NCI-H82 treated with DMSO at 0.1 percent for 48 hours (cell line): ENCODE data around the gene WFIKKN2.
"Not testable (repeated sequence)": the region's sequence is repeated elsewhere in the genome, so short reads cannot be mapped to it uniquely, and the experiment has no call there.

Source experiments
- DNase-seq: peaks from one replicate; lab custom pipeline; 2025; ENCODE audit not compliant: unreplicated experiment; lab: John Stamatoyannopoulos, UW

WFIKKN2 gene

DNA sequence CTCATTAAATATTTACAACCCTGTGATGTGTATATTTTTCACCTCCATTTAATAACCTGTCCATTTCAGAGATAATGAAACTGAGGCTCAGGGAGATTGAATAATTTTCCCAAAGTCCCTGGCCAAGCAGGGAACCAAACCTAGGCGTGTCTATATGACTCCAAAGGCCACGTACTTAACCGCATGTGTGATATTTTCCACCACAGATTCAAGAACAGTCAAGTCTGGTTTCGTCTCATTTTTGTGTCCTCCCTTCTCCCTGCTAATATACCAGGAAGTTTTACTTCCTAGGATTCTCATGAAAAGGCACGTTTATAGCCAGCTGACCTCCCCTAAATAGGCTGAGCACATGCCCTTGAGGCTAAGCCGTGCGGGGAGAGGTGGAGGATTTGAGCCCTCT, 15.3 kb downstream of the WFIKKN2 start:
- DNase-seq, result no peak

DNA sequence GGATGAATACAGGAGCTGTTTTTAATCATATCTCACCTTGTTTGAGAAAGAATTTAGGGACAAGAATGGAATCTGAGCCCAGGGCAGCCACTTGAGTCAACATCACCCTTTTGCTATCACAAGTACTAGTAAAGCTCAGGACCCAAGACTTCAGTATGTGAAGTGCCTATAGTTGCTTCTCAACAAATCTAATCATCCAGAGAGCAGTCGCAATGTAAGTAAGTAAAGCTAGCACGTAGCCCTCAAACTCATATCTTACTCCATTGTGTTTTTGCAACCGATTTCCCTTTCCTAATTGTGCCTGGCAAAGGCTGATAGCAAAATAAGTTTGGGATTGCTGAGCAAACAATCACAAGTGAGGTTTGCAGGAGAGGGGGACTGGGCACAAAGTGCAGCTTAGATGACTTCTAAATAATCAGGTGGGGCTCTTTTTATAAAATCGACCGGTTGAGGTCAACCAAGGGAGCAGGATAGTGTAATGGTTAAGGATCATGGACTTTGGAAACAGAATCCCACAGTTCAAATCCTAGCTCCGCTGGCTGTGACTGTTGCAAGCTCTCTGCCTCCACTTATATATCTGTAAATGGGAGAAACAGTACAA, 17.7 kb downstream of the WFIKKN2 start:
- DNase-seq, result no peak

DNA sequence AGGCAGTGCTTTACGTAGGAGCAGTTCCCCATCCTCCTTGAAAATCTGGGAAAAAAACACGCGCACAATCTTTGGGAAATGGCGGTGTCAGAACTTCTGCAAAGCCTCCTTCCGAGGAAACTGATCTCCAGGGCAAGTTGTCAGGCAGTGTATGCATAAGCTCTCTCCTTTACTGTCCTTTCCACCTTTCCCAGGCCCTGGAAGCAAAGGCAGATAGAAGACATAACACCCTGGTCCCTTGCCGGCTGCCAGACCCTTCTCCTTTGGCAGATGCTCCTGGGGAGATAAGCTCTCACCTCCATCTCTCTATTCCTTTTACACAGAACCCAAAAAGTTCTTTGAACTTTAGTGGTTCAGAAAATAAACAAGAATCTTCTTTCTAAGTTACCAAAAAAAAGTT, 18.4 kb downstream of the WFIKKN2 start:
- no peak for DNase-seq

DNA sequence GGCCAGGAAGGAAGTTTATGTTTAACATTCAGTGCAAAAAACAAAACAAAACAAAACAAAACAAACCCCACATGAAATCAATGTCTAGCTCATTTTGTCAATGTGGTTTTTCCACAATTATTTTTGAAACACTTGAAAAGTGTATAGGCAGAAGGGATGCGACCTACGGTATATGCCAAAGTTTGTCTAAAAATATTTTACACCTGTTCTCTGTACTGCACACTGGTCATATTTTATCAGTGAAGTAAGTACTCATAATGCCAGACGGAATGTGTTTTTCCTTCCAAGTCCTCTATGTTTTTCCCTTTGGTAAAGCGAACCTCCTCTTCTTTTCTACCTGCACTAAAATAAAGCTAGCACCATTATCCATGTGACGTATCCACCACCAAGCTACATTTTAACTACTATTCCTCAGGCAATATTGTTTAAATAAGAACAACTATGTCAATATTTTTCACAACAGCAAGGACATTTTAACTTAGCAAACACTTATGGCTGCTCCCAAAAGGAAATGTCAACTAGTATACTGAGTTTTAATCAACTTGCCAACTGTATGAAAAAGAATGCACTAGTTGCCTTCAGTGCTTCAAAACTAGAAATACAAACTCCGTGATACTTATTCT, 20.4 kb downstream of the WFIKKN2 start:
- no peak for DNase-seq

DNA sequence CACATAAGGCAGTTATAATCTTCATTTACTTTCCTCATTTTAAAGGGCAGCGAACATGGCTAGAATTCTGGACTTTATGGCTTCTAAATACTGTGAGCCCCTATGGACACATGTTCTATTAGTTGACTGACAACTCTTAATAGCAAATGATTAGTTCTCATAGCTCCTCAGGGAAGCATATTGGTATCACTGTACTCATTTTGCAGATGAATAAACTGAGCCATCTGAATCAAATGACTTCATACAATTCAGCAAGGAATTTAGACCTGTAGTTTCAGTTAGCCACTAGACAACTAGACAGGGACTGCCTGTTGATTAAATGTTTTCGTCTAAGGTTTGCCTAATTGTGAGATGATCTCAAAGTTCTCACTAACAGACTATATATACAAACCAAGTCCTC, 21.0 kb downstream of the WFIKKN2 start:
- DNase-seq, result no peak

DNA sequence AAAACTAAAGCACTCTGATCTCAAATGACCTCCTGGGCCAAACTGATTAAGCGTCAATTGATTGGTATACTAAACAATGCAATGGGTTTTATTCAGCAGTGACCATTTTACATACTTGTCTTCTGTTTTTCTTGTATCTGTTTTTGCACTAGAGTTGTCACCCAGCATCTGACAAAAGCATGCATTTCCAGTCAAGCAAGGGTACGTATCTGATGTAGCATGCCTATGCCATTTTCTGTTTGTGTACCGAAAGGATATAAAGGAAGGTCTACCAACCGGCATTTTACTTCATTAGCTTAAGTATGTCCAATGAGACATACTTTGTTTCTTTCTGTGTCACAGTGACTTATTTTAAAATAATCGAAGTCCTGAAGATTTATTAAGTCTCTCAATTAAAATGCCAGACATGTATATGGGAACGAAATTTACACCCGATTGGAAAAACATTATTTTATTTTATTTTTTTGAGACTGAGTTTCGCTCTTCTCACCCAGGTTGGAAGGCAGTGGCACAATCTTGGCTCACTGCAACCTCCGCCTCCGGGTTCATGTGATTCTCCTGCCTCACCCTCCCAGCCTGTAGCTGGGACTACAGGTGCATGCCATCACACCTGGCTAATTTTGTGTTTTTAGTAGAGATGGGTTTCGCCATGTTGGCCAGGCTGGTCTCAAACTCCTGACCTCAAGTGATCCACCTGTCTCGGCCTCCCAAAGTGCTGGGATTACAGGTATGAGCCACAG, 23.3 kb downstream of the WFIKKN2 start:
- no peak for DNase-seq

DNA sequence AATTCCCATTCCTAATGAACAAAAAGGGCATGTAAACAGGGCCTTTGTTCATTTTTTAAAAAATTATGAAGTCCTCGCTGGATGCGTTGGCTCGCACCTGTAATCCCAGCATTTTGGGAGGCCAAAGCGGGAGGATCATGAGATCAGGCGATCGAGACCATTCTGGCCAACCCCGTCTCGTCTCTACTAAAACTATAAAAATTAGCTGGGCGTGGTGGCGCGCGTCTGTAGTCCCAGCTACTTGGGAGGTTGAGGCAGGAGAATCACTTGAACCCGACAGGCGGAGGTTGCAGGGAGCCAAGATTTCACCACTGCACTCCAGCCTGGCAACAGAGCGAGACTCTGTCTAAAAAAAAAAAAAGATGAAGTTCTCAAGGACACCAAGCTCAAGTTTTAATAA, 24.3 kb downstream of the WFIKKN2 start:
- not testable (repeated sequence) for DNase-seq

DNA sequence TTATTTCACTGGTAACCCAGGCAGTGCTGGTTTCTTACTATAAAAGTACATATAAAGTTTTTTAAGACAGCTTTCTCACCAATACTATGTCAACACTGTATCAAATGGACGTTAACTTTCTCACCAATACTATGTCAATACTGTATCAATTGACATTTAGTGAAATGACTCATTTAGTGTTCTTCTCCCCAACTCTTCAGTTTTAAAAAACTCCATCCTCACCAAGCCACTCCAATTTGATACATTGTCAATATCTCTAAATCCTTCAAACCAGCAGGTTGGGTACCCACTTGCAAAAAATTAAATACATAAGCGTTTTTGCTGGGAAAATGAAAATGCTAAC, 25.9 kb downstream of the WFIKKN2 start:
- DNase-seq, result no peak

DNA sequence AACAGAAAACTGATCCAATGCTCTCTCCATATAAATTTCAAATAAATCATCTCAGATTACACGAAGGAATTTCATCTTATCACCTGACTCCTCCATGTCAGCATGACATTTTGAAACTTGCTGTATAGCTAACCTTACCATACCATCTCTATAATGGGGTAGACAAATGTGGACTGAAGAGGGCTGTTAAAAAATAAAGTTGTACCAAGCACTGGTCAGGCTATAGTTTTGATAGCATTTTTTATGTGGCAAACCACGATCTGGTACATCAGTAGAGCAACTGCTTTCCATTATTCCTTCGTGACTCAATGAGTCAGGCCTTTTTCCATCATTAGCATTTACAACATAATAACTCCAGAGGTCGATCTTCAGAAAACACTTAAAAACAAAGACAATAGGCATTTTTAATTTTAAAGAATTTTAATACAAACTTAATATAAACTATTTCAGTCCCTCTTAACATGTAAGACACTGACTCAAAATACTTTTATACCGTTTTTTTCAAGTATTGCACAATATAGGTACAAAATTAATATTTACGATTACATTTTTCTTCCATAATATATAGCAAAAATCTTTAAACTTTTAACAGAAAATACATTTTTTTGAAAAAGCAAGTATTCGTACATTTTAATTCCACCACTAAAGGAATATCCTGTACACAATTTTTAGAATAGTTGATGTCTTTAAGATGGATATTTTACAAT, 26.6 kb downstream of the WFIKKN2 start:
- no peak for DNase-seq

DNA sequence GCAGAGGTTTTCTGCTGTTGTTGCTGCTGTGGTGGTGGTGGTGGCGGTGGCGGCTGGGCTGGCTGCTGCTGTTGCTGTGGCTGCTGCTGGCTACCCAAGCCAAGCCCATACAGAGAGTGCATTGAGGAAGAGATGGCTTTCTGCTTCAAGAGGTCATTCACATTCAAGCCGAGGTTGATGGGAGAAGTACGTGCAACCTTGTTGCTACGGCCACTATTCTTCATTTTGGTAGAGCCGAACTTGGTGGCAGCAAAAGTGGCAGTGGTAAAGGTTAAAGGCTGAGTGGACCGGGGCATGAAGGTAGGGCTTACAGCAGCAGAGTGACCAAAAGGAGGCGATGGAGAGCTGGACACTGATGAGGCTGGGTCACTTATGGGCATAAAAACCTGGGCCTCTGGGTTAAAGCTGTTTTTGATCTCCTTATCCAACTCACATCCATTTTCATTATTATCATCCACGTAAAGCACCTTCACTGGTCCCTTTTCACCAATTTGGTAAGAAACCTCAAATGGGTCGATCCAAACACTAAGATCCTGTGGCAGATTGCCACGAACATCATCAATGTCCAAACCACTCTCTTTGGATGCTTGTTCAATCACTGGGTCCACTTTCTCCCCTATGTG, 27.9 kb downstream of the WFIKKN2 start:
- DNase-seq, result peak; percentile 27

DNA sequence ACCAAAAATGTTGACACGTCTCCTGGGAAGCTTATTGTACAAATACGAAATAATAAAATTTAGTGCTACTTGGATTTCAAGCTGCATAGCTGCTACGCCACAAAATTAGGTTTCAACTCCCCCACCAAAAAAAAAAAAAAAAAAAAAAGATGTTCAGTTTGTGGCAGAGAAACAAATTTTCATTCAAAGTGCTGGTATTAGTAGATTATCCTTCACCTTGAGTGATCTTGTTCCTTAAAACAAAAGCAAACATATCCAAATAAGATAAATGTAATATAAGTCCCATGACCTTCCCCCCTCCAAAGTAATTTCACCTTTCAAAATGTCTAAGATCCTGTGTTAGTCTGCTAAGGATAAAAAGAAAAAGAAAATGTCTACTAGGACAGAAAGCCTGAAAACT, 28.5 kb downstream of the WFIKKN2 start:
- no peak for DNase-seq

DNA sequence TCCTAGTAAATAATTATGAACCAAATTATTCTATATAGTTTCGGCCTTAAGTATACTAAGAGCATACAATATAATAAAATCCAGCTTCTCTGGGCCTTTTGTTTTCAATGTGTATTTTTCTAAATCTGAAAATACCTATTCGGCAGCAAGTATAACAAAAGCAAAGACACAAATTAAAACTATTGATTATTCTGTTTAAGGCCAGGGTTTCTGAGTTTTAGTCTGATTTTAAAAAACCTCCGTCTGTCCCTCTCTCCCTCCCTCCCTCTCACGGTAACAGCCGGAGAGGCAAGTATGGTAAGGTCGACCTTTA, 29.3 kb downstream of the WFIKKN2 start:
- no peak for DNase-seq

DNA sequence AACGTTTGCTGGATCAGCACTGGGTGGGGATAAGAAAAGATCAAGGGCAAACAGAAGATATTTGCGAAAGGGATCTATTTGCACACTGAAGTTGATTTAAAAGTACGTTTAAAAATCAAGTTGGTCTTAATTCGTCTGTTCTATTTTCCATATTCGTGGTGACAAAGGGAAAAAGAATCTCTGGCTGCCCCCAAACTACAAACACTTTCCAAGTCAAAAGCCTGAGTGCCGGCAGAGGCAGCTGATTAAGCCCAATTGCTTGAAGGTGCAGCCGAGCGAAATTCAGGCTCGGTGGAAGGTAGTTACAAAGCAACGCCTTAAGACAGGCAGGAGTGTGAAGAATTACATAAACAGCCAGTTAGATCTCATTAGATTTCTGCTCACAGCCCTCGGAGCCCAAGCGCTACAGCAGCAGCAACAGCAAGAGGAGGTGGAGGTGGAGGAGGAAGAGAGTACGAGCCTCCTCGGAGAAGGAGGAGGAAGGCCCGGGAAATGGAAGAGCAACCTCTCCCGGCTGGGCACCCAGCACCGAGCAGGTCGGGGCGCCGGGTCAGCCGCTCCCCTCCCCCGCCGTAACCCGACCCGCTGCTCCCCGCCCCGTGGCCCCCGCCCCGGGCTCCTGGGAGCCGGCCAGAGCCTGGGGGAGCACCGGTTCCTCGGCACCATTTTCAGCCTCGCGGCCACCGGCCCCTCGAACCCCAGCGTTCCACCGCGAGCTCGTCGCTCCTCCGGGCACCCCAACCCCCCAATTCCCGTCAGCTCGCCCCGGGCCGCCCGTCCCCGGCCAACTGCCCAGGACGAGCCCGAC, 29.9 kb downstream of the WFIKKN2 start:
- peak; percentile 55 for DNase-seq

DNA sequence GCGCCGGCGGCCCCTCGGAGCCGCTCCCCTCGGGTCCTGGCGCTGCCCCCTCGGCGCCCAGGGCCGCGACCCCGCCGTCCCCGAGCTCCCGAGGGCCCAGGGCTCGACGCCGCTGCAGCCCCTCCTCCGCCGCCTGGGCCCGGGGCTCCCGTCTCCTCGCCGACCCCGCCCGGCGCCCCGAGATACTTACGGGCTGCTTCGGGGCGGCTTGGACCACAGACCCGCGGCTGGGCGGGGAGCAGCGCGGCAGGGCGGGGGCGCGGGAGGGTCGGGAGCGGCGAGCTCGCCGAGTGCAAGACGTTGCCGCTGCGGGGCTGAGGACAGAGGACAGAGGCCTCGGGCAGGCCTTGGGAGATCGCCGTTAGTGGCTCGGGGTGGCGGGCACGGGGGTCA, 30.5 kb downstream of the WFIKKN2 start:
- DNase-seq, result no peak

DNA sequence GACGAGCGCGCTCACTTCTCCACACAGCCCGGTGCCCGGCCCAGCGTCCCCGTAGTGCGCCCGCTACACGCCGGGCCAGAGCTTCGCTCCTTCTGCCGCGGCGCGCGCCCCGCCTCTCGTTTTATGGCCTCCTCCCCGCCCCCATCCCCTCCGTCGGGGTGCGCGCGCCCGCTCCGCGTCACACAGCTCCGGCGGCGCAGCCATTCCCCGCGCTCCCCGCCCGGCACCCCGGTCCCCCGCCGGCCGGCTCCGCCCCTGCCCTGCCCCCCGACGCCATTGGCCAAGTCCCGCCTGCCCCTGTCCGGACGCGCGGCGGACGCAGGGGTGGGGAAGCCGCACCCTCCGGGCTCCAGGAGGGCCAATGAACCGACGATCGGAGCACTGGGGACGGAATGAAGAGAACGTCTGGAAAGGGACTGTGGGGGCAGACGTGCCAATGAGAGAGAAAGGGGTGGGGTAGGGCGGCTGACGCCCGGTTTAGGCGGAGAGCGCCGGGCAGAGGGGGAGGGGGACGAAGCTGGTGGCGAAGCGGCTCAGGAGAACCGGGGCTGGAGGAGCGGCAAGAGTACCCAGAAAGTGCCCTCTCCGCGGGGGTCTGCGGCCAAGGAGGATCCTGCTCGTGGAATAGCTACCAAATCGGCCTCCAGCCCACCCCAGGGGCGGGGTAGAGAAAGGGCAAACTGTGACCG, 31.0 kb downstream of the WFIKKN2 start, which contains the start of gene TOB1:
Gene TOB1, minus strand, starts transcription at position 94 of the 689 bp plus-strand sequence. CDS start 2,337 bp downstream, outside the sequence.
- DNase-seq, result peak; percentile 93

DNA sequence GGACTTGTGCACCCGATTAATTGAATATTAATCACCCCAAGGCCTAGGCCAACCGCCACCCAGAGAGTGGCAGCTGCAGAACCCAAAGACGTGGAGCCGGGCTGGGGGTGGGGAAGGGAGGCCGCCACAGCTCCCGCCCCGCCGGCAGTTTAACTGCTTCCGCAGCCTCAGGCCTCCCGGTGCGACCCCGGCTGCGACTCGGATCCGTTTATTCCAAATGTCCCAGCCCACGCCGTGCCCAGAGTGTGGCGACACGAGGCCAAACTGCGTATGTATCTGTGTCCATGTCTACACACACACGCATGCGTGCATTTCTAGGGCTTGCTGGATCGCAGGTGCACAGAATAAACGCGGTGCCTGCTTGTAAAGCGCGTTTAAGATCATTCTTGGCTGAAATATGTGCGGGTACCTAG, 31.6 kb downstream of the WFIKKN2 start:
- no peak for DNase-seq

DNA sequence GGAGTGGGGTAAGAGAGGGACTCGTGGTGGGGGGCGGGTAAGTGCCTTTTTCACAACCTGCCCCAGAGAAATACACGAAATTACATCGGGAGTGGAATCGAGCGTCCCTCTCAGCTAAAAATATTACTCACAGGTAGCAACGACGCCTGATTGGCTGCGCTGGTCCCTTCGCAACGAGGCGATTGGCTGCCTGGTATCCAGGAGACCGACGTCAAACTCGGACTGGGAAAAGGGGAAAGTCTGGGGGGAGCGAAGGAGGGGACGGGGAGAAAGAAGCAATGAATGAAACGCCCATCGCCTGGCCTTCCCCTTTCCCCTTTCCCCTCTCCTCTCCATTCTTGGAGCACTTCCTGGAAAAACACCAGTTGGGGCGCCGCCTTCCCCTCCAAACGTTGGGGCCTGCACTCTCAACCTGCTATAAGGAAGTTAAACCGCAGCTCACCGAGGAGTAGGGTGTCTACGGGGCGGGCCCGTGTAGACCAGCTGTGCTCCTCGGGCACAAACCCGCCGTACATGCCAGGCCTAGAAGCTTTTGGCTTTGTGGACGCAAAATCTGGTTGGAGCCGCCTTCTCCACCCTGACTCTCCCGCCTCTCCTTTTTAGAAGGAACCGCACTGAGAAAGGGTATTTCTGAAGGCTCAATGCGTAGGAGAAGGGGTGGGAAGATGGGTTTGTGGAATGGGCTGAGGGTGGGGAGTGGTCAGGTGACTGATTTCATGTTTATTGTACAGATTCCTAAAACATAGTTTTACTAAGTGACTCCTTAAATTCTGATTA, 32.2 kb downstream of the WFIKKN2 start:
- peak; percentile 88 for DNase-seq

DNA sequence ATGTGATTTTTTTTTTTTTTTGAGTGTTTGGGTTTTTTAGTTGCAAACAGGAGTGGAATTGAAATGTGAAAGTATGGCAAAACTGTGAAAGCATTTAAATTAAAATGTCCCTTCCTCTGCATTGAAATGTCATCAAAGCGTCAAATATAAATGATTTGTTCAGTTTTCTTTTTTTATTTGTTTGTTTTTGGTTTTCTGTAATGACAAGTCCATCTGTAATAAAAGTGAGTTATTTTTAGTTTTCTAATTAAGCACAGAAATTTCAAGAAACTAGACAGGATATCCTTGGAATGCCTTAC, 32.7 kb downstream of the WFIKKN2 start:
- no peak for DNase-seq

DNA sequence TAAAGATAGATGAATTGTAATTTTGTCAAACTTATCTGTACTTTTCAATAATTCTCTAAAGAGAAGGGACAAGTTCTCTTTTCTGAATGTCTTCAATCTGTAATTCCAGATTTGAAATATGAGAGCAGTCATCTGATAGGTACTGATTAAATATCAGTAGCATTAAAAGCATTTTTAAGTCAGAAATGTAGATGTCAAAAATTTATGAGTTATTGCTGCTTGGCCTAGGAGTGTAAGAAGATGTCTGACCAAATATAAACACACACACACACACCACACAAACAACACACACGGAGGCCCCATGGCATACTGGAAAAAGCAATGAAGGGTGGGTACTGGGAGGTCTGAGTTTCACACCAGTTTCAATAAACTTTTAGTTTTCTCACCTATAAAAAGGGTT, 33.2 kb downstream of the WFIKKN2 start:
- DNase-seq, result no peak

DNA sequence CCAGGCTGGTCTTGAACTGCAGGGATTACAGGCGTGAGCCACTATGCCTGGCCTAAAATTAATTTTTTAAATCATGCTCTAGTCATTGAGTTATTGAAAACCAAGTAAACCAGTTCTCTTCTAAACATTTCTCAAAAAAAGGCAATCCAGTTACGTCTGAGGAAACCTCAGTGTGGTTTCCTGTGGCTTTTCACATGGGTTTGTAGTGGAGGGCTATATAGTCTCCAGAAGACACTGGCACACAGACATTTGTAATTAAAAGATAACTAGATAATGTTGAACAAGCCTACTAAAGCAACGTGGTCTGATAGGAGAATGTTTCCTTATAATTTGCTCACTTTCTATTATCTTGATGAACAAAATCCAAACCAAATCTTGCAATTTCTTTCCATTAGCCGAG, 36.0 kb downstream of the WFIKKN2 start:
- DNase-seq, result no peak
